GM21526 (cell line): ENCODE data around the gene SFT2D1.
"Not testable (repeated sequence)": the region's sequence is repeated elsewhere in the genome, so short reads cannot be mapped to it uniquely, and the experiment has no call there.

ENCODE experiments used
- ATAC-seq: cut with Tn5 transposase; IDR thresholded peaks from one replicate; pipeline ENCODE4 v1.9.1; 2021; ENCODE audit warnings: moderate library complexity; ENCODE audit not compliant: unreplicated experiment, low FRiP score

Gene SFT2D1

GRCh38 chr6:166365221-166365620, 22.9 kb upstream of the SFT2D1 start:
- no peak for ATAC-seq

- no peak for ATAC-seq
Observed at GRCh38 chr6:166364456-166364855, 22.1 kb upstream of the SFT2D1 start.

- ATAC-seq, result not testable (repeated sequence)
Observed at GRCh38 chr6:166362427-166362826, 20.1 kb upstream of the SFT2D1 start.

- ATAC-seq, result no peak
Observed at GRCh38 chr6:166361077-166361429, 18.7 kb upstream of the SFT2D1 start.

GRCh38 chr6:166360243-166361076, 18.1 kb upstream of the SFT2D1 start:
- no peak for ATAC-seq

- ATAC-seq, result no peak
Observed at GRCh38 chr6:166355552-166355951, 13.2 kb upstream of the SFT2D1 start.

GRCh38 chr6:166354965-166355364, 12.6 kb upstream of the SFT2D1 start:
- no peak for ATAC-seq

GRCh38 chr6:166354143-166354542, 11.8 kb upstream of the SFT2D1 start:
- ATAC-seq, result no peak

GRCh38 chr6:166353507-166353906, 11.2 kb upstream of the SFT2D1 start:
- no peak for ATAC-seq

GRCh38 chr6:166352923-166353322, 10.6 kb upstream of the SFT2D1 start:
- no peak for ATAC-seq

GRCh38 chr6:166351715-166352285, 9.5 kb upstream of the SFT2D1 start:
- ATAC-seq, result peak; percentile 98

GRCh38 chr6:166348305-166348949, 6.1 kb upstream of the SFT2D1 start:
- no peak for ATAC-seq

- no peak for ATAC-seq
Observed at GRCh38 chr6:166346965-166347364, 4.6 kb upstream of the SFT2D1 start.

GRCh38 chr6:166346449-166346848, 4.1 kb upstream of the SFT2D1 start:
- no peak for ATAC-seq

GRCh38 chr6:166345672-166346071, 3.3 kb upstream of the SFT2D1 start:
- ATAC-seq, result not testable (repeated sequence)

- not testable (repeated sequence) for ATAC-seq
Observed at GRCh38 chr6:166344921-166345320, 2.6 kb upstream of the SFT2D1 start.

GRCh38 chr6:166344240-166344639, 1.9 kb upstream of the SFT2D1 start:
- ATAC-seq, result no peak

GRCh38 chr6:166343150-166343487, 774 bp upstream of the SFT2D1 start:
- peak; percentile 41 for ATAC-seq

GRCh38 chr6:166341977-166342348, 382 bp downstream of the SFT2D1 start:
- no peak for ATAC-seq

- no peak for ATAC-seq
Observed at GRCh38 chr6:166341464-166341863, 881 bp downstream of the SFT2D1 start.

- ATAC-seq, result no peak
Observed at GRCh38 chr6:166338854-166339253, 3.5 kb downstream of the SFT2D1 start.

GRCh38 chr6:166336847-166337246, 5.5 kb downstream of the SFT2D1 start:
- no peak for ATAC-seq
